GM13976 (cell line): ENCODE measurements around the gene ANKRD13D.

Experiments
- DNase-seq: peaks from one replicate; pipeline ENCODE4 v3.0.0; 2012; ENCODE audit warnings: low spot score
- in situ Hi-C: fragments of 300-500 bp; cut with MboI; formaldehyde crosslinking; loops from one replicate; pipeline ENCODE4 v1.12.0; 2022; ENCODE audit warnings: low sequenced_read_pairs, mixed read lengths, inconsistent platforms; ENCODE audit not compliant: unreplicated experiment
- TF ChIP-seq, protein P1 (sequence below): IDR thresholded peaks from 2 replicates; pipeline ENCODE4 v1.5.1; 2012; ENCODE audit warnings: borderline replicate concordance, mild to moderate bottlenecking; ENCODE audit not compliant: insufficient read depth; ENCODE audit errors: extremely low read depth, missing control alignments, control extremely low read depth

The ANKRD13D gene

GRCh38 chr11:67274768-67275605 lies 14.1 kb upstream of the ANKRD13D start:
- in situ Hi-C loops: no loop called here
- TF ChIP-seq, protein P1, sequence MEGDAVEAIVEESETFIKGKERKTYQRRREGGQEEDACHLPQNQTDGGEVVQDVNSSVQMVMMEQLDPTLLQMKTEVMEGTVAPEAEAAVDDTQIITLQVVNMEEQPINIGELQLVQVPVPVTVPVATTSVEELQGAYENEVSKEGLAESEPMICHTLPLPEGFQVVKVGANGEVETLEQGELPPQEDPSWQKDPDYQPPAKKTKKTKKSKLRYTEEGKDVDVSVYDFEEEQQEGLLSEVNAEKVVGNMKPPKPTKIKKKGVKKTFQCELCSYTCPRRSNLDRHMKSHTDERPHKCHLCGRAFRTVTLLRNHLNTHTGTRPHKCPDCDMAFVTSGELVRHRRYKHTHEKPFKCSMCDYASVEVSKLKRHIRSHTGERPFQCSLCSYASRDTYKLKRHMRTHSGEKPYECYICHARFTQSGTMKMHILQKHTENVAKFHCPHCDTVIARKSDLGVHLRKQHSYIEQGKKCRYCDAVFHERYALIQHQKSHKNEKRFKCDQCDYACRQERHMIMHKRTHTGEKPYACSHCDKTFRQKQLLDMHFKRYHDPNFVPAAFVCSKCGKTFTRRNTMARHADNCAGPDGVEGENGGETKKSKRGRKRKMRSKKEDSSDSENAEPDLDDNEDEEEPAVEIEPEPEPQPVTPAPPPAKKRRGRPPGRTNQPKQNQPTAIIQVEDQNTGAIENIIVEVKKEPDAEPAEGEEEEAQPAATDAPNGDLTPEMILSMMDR: no peak

GRCh38 chr11:67275606-67276409 lies 13.3 kb upstream of the ANKRD13D start:
- TF ChIP-seq, protein P1: no peak
- no peak for DNase-seq
- in situ Hi-C loops: no loop called here

More at GRCh38 chr11:67274768-67275605, 14.1 kb upstream of the ANKRD13D start:
- DNase-seq: no peak

- in situ Hi-C loops: no loop called here
- DNase-seq: peak; percentile 58
- TF ChIP-seq, protein P1: peak; percentile 61
Measured at GRCh38 chr11:67276781-67277230, 12.3 kb upstream of the ANKRD13D start.

DNA sequence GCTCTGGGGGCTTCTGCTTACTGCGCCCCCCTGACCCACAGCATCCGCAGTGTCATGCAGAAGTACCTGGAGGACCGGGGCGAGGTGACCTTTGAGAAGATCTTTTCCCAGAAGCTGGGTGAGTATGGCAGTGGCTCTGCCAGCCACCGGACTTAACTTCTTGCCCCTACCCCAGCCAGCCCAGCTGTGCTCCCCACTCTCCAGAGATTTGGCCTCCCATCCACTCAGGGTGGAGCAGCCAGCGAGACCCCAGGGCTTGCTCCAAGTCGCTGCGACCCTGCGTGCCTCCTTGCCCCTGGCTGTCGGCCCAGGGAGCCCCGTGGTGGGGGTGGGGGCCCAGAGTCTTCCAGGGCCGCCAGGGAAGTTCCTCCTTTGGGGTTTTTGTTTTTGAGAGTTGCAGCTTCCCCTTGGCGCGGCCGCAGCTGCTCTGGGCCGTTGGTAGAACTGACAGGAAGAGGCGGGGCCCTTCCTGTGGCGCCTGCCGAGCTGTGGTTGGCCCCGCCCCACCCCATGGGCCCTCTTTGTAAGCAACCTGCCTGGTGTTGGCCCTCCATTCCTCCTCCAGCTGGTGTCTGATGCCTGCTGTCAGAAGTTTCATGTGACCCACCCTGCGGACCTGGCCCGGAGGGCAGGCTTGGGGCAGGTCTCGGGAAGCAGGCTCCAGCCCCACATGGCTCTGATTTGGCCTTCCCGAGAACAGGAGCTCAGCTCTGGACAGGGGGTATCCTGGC lies 11.7 kb upstream of the ANKRD13D start:
- DNase-seq: peak; percentile 94
- TF ChIP-seq, protein P1: no peak
- in situ Hi-C loops: no loop called here

GRCh38 chr11:67278135-67278938 lies 10.8 kb upstream of the ANKRD13D start:
- TF ChIP-seq, protein P1: no peak
- no peak for DNase-seq
- in situ Hi-C loops: no loop called here
